K562 (cell line): ENCODE data around the gene SEC63. TPM values are rescaled to one million over a fixed set of nuclear protein-coding genes. Genes with fewer than 3 reads are reported as not detected.

ENCODE experiments used
- ATAC-seq: fragments of 200-7000 bp; cut with Tn5 transposase; 3 replicates; pipeline ENCODE4 v1.9.1; 2020; ENCODE audit warnings: moderate library complexity
- BruUV-seq: library from RNA; stranded (reverse); fragments of 400-500 nt; replicated peaks from 2 replicates; lab custom pipeline; 2021; lab: Mats Ljungman, UMichigan
- CTCF ChIA-PET: fragments of 300-600 bp; formaldehyde crosslinking; extraction: SDS; loops from one replicate; lab custom pipeline; 2021; ENCODE audit warnings: low intra/inter-chr PET ratio; lab: Yijun Ruan, JAX
- POLR2A ChIA-PET: fragments of 300-600, 350-650 bp; sonication (Branson Sonifier 250); formaldehyde crosslinking; extraction: SDS; loops from one replicate; lab custom pipeline; 2021; ENCODE audit warnings: antibody characterized with exemption, inconsistent platforms; lab: Yijun Ruan, JAX
- DNase-seq, 4 experiments: peaks; one replicate each; pipeline versions ENCODE4 v3.0.0 to v3.0.0-alpha.2; 2011 to 2018; ENCODE audit warnings: low spot score in 3 of 4, mixed read lengths in 3 of 4; ENCODE audit errors: extremely low read depth in 1 of 4
- FAIRE-seq: peaks from 2 replicates; lab custom pipeline; 2011; peaks lifted over from hg19 to GRCh38; lab: Jason Lieb, UNC
- H2AFZ ChIP-seq: 2 replicates; pipeline ENCODE4 v1.6.0; 2011; ENCODE audit warnings: low read depth, low read length, control low read depth, inconsistent platforms
- H3K27ac ChIP-seq: fragments of 200-600 bp; 3 replicates; pipeline ENCODE4 v1.8.0; 2011; ENCODE audit warnings: low read depth, mild to moderate bottlenecking, control low read depth, inconsistent platforms, low read length, moderate library complexity, mixed read lengths; ENCODE audit errors: extremely low read depth
- H3K27me3 ChIP-seq, 2 experiments: fragments of 300-600 bp in 1 of 2; 2 replicates in 1 of 2; 3 replicates in 1 of 2; pipeline versions ENCODE4 v1.6.0 to v1.8.0; 2011; ENCODE audit warnings: inconsistent platforms in 2 of 2, low read length in 2 of 2, mild to moderate bottlenecking in 1 of 2, mixed read lengths in 1 of 2, moderate library complexity in 1 of 2; ENCODE audit not compliant: control insufficient read depth in 2 of 2, insufficient read depth in 2 of 2
- H3K36me3 ChIP-seq: fragments of 300-600 bp; 3 replicates; pipeline ENCODE4 v1.8.0; 2011; ENCODE audit warnings: mild to moderate bottlenecking, low read length, inconsistent platforms; ENCODE audit not compliant: control insufficient read depth, insufficient read depth
- H3K4me1 ChIP-seq, 2 experiments: fragments of 200-600 bp in 1 of 2; replicated peaks in 1 of 2; 2 replicates in 1 of 2; 3 replicates in 1 of 2; pipeline versions ENCODE4 v1.5.1 to v1.8.0; 2011; ENCODE audit warnings: inconsistent platforms in 2 of 2, low read length in 2 of 2, mild to moderate bottlenecking in 1 of 2, mixed read lengths in 1 of 2, moderate library complexity in 1 of 2; ENCODE audit not compliant: control insufficient read depth in 2 of 2, insufficient read depth in 2 of 2
- H3K4me2 ChIP-seq: 2 replicates; pipeline ENCODE4 v1.6.1; 2011; ENCODE audit warnings: low read length, control low read depth, inconsistent platforms, mixed read lengths; ENCODE audit not compliant: insufficient read depth
- H3K4me3 ChIP-seq: fragments of 200-600 bp; sonication (generic), shearing (Covaris generic); 2 replicates; pipeline ENCODE4 v1.5.1; 2016; ENCODE audit warnings: control low read depth, inconsistent platforms
- H3K79me2 ChIP-seq: fragments of 200-600 bp; 3 replicates; pipeline ENCODE4 v1.8.0; 2011; ENCODE audit warnings: low read length, inconsistent platforms; ENCODE audit not compliant: control insufficient read depth, insufficient read depth
- H3K9ac ChIP-seq, 2 experiments: 2 replicates each; pipeline versions ENCODE4 v1.6.0 to v1.6.1; 2011; ENCODE audit warnings: low read depth in 2 of 2, low read length in 2 of 2, control low read depth in 1 of 2, inconsistent platforms in 1 of 2, mild to moderate bottlenecking in 1 of 2, mixed read lengths in 1 of 2; ENCODE audit not compliant: insufficient read depth in 1 of 2
- H3K9me1 ChIP-seq: one replicate; pipeline ENCODE4 v1.6.0; 2011; ENCODE audit warnings: inconsistent platforms, mild to moderate bottlenecking, low read length, moderate library complexity; ENCODE audit not compliant: control insufficient read depth, insufficient read depth
- H3K9me3 ChIP-seq: replicated peaks from 2 replicates; pipeline ENCODE4 v1.5.1; 2011; ENCODE audit warnings: low read depth, low read length, inconsistent platforms; ENCODE audit not compliant: control insufficient read depth, insufficient read depth
- H4K20me1 ChIP-seq: replicated peaks from 2 replicates; pipeline ENCODE4 v1.6.1; 2011; ENCODE audit warnings: low read length, inconsistent platforms, mixed read lengths; ENCODE audit not compliant: control insufficient read depth, insufficient read depth
- ARID1B ChIP-seq: fragments of 450-650 bp; IDR thresholded peaks from 2 replicates; pipeline ENCODE4 v1.6.1; 2016; ENCODE audit warnings: antibody characterized with exemption, mild to moderate bottlenecking, inconsistent platforms
- CBFA2T2 ChIP-seq: fragments of 450-650 bp; conservative IDR thresholded peaks from 2 replicates; pipeline ENCODE4 v1.6.1; 2017; ENCODE audit warnings: mild to moderate bottlenecking
- CBFA2T3 ChIP-seq: fragments of 450-650 bp; IDR thresholded peaks from 2 replicates; pipeline ENCODE4 v1.6.1; 2017
- CTBP1 ChIP-seq: fragments of 450-650 bp; IDR thresholded peaks from 2 replicates; pipeline ENCODE4 v1.6.1; 2016; ENCODE audit warnings: borderline replicate concordance
- FOXA1 ChIP-seq: fragments of 450-650 bp; IDR thresholded peaks from 2 replicates; pipeline ENCODE4 v1.6.1; 2016; ENCODE audit warnings: mild to moderate bottlenecking, borderline replicate concordance
- NR2F6 ChIP-seq: fragments of 450-650 bp; formaldehyde crosslinking; IDR thresholded peaks from 2 replicates; pipeline ENCODE4 v1.4.0; 2020; ENCODE audit warnings: mild to moderate bottlenecking
- RCOR1 ChIP-seq, 2 experiments: IDR thresholded peaks; 2 replicates each; pipeline ENCODE4 v1.6.1; 2012; ENCODE audit warnings: low read depth in 2 of 2, low read length in 2 of 2, borderline replicate concordance in 1 of 2, improper control_type of control experiment in 1 of 2
- SAFB ChIP-seq: fragments of 200-400 bp; formaldehyde crosslinking; IDR thresholded peaks from 2 replicates; pipeline ENCODE4 v1.6.1; 2017; ENCODE audit warnings: low read depth, low read length, borderline replicate concordance
- SMARCE1 ChIP-seq: fragments of 450-650 bp; IDR thresholded peaks from 2 replicates; pipeline ENCODE4 v1.7.1; 2016; ENCODE audit warnings: mild to moderate bottlenecking
- SOX6 ChIP-seq: fragments of 450-650 bp; IDR thresholded peaks from 2 replicates; pipeline ENCODE4 v1.6.1; 2014; ENCODE audit warnings: mild to moderate bottlenecking
- TAL1 ChIP-seq: fragments of 450-650 bp; IDR thresholded peaks from 2 replicates; pipeline ENCODE4 v1.6.1; 2016; ENCODE audit warnings: mild to moderate bottlenecking
- TCF3 ChIP-seq: sonication (generic); formaldehyde crosslinking; IDR thresholded peaks from 2 replicates; pipeline ENCODE4 v1.4.0; 2020; ENCODE audit warnings: mild to moderate bottlenecking, missing genetic modification reagents
- TEAD4 ChIP-seq, 2 experiments: sonication (generic) in 1 of 2; formaldehyde crosslinking in 1 of 2; IDR thresholded peaks; 2 replicates each; pipeline versions ENCODE4 v1.6.1 to v1.8.0; 2012 to 2022; ENCODE audit warnings: borderline replicate concordance in 1 of 2, inconsistent platforms in 1 of 2, low read length in 1 of 2, mild to moderate bottlenecking in 1 of 2, missing genetic modification reagents in 1 of 2
- YY1 ChIP-seq, 3 experiments: IDR thresholded peaks; 2 replicates each; pipeline ENCODE4 v1.6.1; 2011; ENCODE audit warnings: low read length in 2 of 3, mild to moderate bottlenecking in 2 of 3, moderate library complexity in 2 of 3, borderline replicate concordance in 1 of 3, control low read depth in 1 of 3, low read depth in 1 of 3; ENCODE audit not compliant: insufficient read depth in 3 of 3, insufficient replicate concordance in 2 of 3, control insufficient read depth in 1 of 3, insufficient read length in 1 of 3; ENCODE audit errors: extremely low read depth in 1 of 3
- ZEB2 ChIP-seq: fragments of 450-650 bp; IDR thresholded peaks from 2 replicates; pipeline ENCODE4 v1.6.1; 2016
- ZNF121 ChIP-seq: sonication (generic); formaldehyde crosslinking; conservative IDR thresholded peaks from 2 replicates; pipeline ENCODE4 v1.8.0; 2022; ENCODE audit warnings: missing genetic modification reagents
- WGBS: fragments of 100-300 bp; shearing (Covaris generic); methylation state at CpG from one replicate; pipeline ENCODE4 v1.1.6; 2016; ENCODE audit warnings: low coverage, mixed read lengths; ENCODE audit not compliant: insufficient coverage; ENCODE audit errors: missing lambda C conversion rate; 5-methylcytosine and 5-hydroxymethylcytosine counted together
- in situ Hi-C: fragments of 300-500 bp; cut with MboI; formaldehyde crosslinking; loops from 4 replicates; pipeline ENCODE4 v1.15.0; 2018; ENCODE audit warnings: inconsistent platforms, mixed read lengths
- intact Hi-C: fragments of 100-400 bp; cut with micrococcal nuclease; formaldehyde crosslinking; loops from 2 replicates; pipeline ENCODE4 v1.14.2; 2022
- polyA plus RNA-seq, 8 experiments: library from polyadenylated mRNA; depleted of rRNA in 4 of 8; stranded (reverse) in 5 of 8; unstranded in 3 of 8; fragments of >200 nt; fragmentation: Nextera tagmentation in 2 of 8; fragmentation: Illumina TruSeq in 1 of 8; extraction: Ambion mirVana in 2 of 8; extraction: Trizol in 1 of 8; gene quantifications; 2 replicates each; pipeline versions ENCODE4 v1.2.1 to v1.2.3, GENCODE V29; 2011 to 2014; ENCODE audit warnings: inconsistent platforms in 1 of 8, missing spikeins in 1 of 8
- total RNA-seq, 7 experiments: library from RNA; depleted of rRNA in 6 of 7; stranded (reverse); fragments of >200 nt in 6 of 7; fragmentation: Illumina TruSeq in 2 of 7; extraction: Trizol in 2 of 7; gene quantifications; 2 replicates each; pipeline versions ENCODE4 v1.2.1 to v1.2.3, GENCODE V29; 2011 to 2021; ENCODE audit warnings: low replicate concordance in 1 of 7

The SEC63 gene
- total and polyA plus RNA-seq, 9 of the 15 experiments (the other 6 are each of a cell fraction or from before 2014, with no cell fraction given), result 13.8 to 74.6 (median 28.4) TPM

DNA sequence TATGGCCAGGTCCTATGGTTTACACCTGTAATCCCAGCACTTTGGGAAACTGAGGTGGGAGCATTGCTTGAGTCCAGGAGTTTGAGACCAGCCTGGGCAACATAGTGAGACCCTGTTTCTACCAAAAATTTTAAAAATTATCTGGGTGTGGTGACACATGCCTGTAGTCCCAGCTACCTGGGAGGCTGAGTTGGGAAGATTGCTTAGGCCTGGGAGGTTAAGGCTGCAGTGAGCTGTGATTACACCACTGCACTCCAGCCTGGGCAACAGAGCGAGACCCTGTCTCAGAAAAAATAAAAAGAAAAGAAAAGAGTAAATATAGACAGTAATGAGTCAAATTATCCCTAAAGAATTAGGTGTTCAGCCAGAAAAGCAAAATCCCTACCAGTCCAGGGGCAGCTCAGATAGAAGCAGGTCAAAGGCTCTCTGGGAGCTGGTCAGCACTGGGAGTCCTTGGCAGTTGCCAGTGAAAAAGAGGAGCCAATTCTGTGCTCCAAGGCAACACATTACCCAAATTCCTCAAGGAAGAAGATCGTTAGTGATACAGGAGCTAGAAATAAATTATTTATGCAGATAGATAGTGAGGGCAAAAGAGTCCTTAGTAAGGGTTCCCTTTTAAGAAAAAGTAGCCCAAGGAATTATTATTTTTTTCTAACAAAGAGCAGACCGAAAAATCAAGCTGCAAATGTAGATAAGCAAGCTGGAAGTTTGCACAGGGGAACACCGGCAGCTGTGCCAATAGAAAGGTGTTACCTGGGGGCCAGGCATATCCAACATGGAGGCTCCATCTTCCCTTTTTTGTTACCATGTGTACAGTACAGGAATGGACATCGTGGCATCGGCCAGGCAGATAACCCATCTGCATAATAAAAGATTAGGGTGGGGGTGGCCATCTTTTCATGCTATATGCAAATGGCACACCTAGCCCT lies 31.4 kb upstream of the SEC63 start:
- peak; percentile 35 for FAIRE-seq
- WGBS, result 20% methylated on average over 6 of the region's 6 CpGs
- no peaks in the 10 kb centered on the region for H3K36me3 ChIP-seq
- no peak overlapping the region for H3K4me3 ChIP-seq
- POLR2A ChIA-PET, result interaction anchor here (0.5 to 1.6 kb wide), 2 partner anchors 11 to 145 kb away, joined by 3 to 7 read pairs; no protein-coding TSS in a partner anchor
- peak; percentile 42 for ATAC-seq
- H3K79me2 ChIP-seq, result no peaks in the 10 kb centered on the region
- in situ Hi-C loops (no loop called here), intact Hi-C loops (no loop called here)
- H3K9me3 ChIP-seq, result no peaks in the 10 kb centered on the region
- H2AFZ ChIP-seq, result peak overlapping the region; percentile 79
- H3K9ac ChIP-seq, result no peak overlapping the region; a peak in 1 of 4 replicates
- DNase-seq, result peak in 2 of 4 experiments; percentile 21 to 35
- no peaks in the 10 kb centered on the region for H3K9me1 ChIP-seq
- H3K27me3 ChIP-seq, result no peaks in the 10 kb centered on the region
- peak overlapping the region; percentile 61 for H3K4me2 ChIP-seq
- peak overlapping the region; percentile 6; the same call in 1 of the 3 replicates for H3K27ac ChIP-seq
- no peaks in the 10 kb centered on the region for H4K20me1 ChIP-seq
- CTCF ChIA-PET, result no interaction called here
- TF ChIP-seq FOXA1 (0 out of 2 replicates have a peak, but pooled peaks have one; percentile 32), TEAD4 (IDR thresholded peaks at IDR 0.05; ENCODE audit: low read length) (0 out of 2 replicates have a peak, but pooled peaks have one; percentile 19), TEAD4 (CRISPR knock-in tag; IDR thresholded peaks at IDR 0.05; ENCODE audit: borderline replicate concordance) (no peak), CTBP1 (0 out of 2 replicates have a peak, but pooled peaks have one; percentile 19), TCF3 (peak; percentile 59; the same call in 1 of the 2 replicates), SMARCE1 (no peak), SOX6 (peak; percentile 39; the same call in 1 of the 2 replicates), TAL1 (peak; percentile 58), RCOR1 (IDR thresholded peaks at IDR 0.05; ENCODE audit: borderline replicate concordance in 1 of 2, low read depth in 2 of 2, low read length in 2 of 2) (no peak), YY1 (IDR thresholded peaks at IDR 0.05; ENCODE audit: borderline replicate concordance in 1 of 3, control insufficient read depth in 1 of 3, extremely low read depth in 1 of 3, insufficient read depth in 3 of 3, insufficient read length in 1 of 3, insufficient replicate concordance in 2 of 3, low read depth in 1 of 3, low read length in 2 of 3) (peak in 1 of 3 experiments; percentile 11), ZNF121 (CRISPR knock-in tag) (peak; percentile 61; the same call in 1 of the 2 replicates), CBFA2T2 (peak; percentile 55), CBFA2T3 (peak; percentile 67), ZEB2 (peak; percentile 70), SAFB (no peak), NR2F6 (CRISPR knock-in tag) (no peak), ARID1B (peak; percentile 63)
- BruUV-seq, result no TSS peak
- H3K4me1 ChIP-seq, result peaks cover 5 to 21% of the 10 kb centered on the region in 2 experiments; a peak in 4 of 5 replicates
